Spleen (tissue), 7 donors: ENCODE data around the gene CLMP.

Experiments
- POLR2A ChIP-seq, 3 donors: fragments of 450-650 bp; IDR thresholded peaks; one replicate each; pipeline ENCODE4 v1.5.1; 2017; ENCODE audit warnings: antibody characterized with exemption in 3 of 3, mild to moderate bottlenecking in 1 of 3
- TF ChIP-seq, protein P1 (sequence below), 11 experiments: fragments of 200-600 bp in 7 of 11; fragments of 450-650 bp in 4 of 11; sonication (generic) in 4 of 11; IDR thresholded peaks in 8 of 11; conservative IDR thresholded peaks in 3 of 11; 1 replicate in 7 of 11; 2 replicates in 4 of 11; pipeline versions ENCODE4 v1.4.0 to v1.8.0; 2016 to 2021; ENCODE audit warnings: antibody characterized with exemption in 11 of 11, inconsistent platforms in 4 of 11, mild to moderate bottlenecking in 1 of 11
- donor health status: DM: no; HTN: no; CAD: no; lungs with moderate emphysema.
- donor health status: DM: no; HTN: no; CAD: no.
- donor health status: DM: no; HTN: no; CAD: no.

DNA sequence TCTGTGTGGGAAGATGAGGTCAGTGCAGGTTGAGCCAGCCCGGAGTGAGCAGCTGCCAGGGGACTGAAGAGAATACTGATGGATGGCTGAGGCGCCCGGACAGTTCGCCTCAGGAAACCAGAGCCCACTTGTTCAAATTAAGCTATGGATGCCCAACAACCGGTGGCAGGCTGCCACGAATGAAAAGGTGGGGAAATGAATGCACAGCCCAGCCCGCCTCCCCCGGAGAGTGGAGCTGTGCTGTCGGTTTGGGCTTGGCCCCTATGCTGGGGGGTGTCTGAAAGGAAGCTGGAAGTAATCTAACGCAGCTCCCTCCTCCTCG, 155.0 kb downstream of the CLMP start:
- TF ChIP-seq POLR2A (IDR thresholded peaks at IDR 0.05) = no peak
- TF ChIP-seq, protein P1, sequence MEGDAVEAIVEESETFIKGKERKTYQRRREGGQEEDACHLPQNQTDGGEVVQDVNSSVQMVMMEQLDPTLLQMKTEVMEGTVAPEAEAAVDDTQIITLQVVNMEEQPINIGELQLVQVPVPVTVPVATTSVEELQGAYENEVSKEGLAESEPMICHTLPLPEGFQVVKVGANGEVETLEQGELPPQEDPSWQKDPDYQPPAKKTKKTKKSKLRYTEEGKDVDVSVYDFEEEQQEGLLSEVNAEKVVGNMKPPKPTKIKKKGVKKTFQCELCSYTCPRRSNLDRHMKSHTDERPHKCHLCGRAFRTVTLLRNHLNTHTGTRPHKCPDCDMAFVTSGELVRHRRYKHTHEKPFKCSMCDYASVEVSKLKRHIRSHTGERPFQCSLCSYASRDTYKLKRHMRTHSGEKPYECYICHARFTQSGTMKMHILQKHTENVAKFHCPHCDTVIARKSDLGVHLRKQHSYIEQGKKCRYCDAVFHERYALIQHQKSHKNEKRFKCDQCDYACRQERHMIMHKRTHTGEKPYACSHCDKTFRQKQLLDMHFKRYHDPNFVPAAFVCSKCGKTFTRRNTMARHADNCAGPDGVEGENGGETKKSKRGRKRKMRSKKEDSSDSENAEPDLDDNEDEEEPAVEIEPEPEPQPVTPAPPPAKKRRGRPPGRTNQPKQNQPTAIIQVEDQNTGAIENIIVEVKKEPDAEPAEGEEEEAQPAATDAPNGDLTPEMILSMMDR (IDR thresholded peaks at IDR 0.05 in 8 of 11, conservative IDR thresholded peaks at IDR 0.05 in 3 of 11) = no peak
